HG03060 (cell line): ENCODE results near the gene RELA.

Experiments
- ATAC-seq: cut with Tn5 transposase; IDR thresholded peaks from one replicate; pipeline ENCODE4 v1.9.1; 2021; ENCODE audit warnings: low read depth, moderate number of reproducible peaks; ENCODE audit not compliant: unreplicated experiment

The RELA gene

DNA sequence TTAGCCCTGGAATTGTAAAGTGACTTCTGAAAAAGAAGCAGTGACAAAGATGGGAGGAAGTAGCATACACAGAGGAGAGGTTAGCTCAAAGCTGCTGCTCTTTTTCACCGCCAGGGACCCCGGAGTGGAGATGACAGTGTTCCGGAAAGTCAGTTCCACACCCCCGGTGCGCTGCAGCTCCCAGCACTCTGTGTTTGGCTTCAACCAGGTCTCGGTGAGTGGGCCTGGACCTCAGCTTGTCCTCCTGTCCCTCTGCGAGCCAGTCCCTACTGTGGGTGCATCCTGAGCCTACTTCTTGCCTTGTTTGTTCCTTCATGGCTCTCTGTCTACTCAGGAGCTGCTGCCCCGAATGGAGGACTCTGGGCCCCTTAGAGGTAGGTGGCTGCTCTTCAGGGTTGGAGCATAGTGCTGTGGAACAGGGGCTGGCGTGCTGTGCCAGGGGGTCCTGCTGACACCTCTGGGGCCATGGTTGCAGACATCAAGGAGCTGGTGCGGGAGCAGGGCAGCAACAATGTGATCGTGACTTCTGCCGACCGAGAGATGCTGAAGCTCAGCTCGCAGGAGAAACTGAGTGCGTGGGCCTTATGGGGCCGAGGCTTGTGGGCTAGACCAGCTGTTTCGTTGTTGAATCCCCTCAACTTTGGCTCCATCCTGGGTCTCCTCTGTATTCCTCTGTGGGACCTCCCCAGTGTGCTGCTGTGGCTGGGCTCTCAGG lies 45.4 kb downstream of the RELA start:
- ATAC-seq, result no peak

DNA sequence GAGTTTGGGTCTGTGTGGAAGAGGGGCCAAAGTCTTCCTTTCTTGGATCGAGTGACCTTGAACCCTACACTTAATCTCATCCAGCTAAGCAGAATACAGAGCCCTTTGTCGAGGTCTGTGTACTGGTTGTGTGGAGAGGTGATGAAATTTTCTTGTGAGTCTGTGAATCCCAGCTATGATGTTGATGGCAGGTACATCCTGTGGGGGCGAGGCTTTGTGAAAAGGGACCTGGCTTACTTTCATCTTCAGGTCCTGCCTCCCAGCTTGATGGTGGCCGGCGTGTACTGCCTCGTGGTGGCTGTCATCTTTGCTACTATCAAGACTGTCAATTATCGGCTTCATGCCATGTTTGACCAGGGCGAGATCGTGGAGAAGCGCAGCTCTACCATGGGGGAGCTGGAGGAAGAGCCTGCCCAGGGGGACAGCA lies 46.1 kb downstream of the RELA start:
- ATAC-seq, result no peak

DNA sequence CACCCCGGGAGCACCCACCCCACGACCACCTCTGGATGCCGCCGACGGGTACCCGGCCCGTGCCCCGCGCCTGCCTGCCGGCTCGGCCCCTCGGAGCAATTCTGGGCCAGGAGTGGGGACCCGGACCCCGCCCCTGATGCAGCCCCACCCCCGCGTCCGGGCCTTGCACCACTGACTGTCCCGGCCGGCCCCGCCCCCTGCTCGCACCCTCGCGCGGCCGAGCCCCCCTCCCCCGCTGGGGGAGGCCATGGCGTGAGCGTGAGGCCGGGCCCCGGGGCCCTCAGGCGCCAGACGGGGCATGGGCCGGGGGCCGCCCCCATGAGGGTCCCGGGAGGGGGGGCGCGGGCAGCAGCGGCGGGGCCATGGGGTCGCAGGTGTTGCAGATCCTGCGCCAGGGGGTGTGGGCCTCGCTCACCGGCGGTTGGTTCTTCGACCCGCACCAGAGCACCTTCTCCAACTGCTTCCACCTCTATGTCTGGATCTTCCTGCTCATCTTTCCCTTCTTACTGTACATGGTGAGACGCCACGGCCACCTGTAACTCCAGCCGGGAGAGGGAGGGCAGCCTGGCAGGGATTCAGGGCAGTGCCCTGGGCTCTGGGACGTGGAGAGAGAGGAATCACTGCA lies 46.7 kb downstream of the RELA start:
- ATAC-seq, result peak; percentile 6

DNA sequence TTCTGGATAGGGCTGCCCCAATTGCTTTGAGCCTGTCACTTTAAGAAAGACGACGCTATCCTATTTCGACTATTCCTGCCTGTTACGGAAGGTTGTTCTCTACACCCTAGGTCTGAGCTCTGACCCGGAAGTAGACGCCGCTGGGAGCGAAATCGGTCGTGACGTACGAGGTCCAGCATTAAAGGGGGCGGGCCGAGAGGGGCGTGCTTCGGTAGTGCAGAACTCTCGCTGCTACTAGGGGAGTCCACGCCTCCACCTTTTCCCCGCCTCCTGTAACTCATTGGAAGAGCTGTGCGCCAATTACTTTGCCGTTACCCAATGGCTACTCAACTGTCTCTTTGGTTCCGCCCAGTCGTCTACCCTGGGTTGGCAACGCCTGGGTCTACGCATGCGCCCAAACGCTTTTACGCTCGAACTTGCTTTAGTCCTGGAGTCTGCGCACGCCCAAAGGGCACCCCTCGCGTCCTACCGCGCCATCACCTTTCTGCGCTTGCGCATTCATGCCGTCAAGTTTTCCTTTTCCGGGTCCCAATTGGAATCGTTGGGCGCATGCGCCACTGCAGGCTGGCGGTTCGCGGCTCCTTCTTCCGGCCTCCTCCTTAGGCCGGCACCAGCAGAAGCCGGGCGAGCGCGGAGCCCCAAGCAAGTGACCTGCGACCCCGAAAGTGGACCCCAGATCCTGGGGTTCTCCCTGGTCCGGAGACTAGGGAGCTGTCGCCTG lies 47.3 kb downstream of the RELA start, which contains the start of gene PCNX3:
Gene PCNX3 (plus strand): TSS at position 548 of the 721 bp plus-strand sequence. CDS start 536 bp downstream, outside the sequence.
- peak; percentile 73 for ATAC-seq

DNA sequence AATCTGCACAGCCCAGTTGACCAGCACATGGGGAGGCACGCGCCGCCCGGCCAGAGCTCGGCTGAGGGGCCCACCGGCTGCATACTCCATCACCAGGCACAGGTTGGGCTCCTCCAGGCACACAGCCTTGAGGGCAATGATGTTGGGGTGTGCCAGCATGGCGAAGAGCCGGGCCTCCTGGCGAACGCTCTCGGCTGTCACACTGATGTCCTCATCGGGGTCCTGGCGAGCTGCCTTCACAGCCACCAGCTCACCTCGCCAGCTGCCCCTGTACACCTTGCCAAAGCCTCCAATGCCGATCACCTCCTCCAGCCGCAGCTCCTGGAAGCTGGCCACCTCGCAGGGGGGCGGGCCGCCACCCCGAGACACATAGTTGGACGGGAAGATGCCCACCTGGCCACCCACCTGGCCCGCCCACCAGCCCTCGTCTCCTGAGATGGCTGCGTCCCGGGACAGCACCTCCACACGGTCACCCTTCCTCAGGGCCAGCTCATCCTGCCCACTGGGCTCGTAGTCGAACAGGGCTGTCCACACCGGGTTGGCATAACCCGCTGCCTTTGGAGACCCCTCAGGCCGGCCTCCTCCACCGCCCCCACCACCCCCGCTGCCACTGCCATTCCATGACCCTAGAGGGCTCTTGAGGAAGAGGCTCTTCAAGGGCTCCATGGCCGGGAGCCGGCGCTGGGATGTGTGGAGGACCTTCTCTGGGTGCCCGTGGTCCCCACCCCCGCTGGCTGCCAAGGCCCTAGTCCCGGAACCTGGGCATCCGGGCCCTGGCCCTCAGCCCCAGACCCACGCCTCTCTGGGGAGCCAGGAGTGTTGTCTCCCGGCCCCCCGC lies 49.4 kb downstream of the RELA start:
- ATAC-seq, result no peak

DNA sequence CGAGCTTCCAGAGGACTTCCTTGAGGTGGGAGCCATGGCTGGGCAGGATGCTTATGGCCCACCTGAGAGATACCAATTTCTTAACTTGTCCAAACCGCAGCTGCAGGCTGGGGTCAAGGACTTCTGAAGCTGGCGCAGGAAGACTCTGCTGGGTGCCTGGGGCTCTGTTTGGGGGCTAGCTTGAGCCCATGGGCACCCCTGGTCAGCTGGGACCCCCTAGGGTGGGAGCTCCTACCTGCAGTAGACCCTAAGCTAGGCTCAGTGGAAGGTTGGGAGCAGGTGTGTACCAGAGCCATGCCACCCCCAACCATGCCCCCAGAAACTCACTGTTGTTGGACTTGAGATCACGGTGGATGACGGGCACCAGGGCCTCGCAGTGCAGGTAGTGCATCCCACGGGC lies 50.0 kb downstream of the RELA start:
- no peak for ATAC-seq

DNA sequence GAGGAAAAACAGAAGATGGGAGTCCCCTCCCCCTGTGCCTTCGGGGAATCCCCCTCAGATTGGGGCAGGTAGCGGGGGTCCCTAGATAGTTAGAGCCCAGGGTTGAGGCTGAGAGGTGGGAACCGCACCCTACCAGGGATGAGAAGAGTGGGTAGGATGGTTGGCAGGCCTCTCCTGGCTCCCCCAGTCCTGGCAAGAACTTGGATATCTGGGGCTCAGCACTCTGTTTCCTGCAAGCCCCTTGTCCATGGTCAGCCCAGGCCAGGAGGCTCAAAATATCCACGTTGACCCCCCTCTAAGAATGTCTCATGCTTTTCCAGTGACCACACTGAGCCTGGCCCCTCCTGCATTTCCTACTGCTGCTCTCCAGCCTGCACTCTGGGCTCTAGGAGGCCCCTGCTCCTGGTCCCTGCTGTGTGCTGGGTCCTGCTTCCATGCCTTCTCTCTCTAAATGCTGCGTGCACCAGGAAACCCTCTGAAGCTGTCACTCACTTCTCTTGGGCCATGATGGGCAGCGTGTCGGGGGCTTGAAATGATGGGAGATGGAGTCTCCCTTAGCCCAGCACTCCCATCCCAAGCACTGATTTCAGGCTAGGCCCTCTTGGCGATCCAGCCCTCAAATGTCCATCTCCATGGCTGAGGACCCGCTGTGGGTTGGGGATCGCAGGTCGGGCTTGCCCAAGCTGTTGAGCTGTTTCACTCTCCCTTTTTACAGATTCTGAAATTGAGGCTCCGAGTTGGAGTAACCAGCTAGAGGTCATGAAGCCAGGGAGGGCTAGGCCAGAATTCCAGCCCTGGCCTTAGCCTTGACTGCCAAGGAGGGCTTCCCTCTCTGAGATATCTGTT lies 50.7 kb downstream of the RELA start:
- ATAC-seq, result no peak

DNA sequence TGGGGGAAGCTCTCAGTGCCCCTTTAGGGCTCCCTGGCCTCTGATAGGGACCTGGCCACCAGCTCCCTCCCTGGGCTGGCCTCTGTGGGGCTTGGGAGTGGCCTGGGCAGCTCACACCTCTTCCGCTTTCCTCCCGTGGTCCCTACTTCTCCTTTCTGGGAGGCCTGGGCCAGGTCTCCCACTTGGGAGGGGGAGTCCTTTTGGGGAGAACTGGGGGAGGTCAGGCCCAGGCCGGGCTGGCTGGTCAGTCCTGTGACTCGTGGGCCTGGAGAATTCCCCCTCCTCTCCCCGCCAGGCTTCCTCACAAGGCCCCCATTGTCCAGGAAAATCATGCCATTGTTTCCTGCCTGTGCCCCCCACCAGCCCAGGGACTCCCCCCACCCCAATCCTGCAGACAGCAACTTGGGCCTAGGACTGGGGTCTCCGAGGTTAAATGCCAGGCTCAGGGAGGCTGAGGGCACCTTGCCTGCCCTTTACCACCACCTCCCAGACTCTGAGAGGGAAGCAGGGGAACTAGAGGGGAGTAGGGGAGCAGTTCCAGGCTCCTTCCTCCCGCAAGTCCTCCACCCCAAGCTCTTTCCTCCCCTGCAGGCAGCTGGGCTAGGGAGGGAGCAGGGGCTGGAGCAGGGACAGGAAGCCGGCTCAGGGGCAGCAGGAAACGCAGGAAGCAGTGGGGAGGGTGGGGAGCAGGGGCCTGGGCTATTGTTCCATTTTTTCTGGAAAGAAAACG lies 51.5 kb downstream of the RELA start:
- ATAC-seq, result no peak

DNA sequence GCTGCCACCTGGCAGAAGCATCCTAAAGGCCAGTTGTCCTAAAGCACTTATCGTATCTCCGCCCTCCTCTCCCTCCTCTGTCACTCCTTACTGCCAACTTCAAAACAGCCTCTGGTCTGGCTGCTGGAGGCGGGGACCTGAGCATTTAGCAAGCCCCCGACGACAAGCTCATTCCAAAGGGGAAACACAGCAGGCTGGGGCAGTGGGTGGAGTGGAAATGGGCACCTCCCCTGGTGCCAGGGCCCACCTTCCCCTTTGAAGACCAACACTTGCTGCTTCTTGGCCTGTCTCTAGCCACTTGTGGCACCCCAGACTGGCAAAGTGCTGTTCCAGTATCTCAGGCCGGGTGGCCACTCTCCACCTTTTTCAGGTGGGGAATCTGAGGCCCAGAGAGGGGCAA lies 52.3 kb downstream of the RELA start:
- no peak for ATAC-seq

DNA sequence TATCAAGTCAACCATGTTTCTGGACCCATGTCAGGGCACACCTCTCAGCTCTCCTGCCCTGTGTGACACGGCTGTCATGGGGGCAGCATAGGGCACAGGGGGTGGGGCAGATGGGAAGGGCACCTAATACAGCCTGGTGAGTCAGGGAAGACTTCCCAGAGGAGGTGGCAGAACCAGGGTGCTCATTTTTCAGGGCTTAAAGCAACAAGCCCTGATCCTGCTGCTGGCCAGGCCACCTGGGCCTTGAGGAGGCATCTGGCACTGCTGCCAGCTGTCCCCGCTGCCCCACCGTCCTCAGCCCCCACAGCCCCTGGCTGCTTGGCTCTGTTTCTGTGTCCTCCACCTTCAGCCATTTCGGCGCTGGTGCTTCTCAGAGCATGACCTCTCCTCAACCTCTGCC lies 53.1 kb downstream of the RELA start:
- no peak for ATAC-seq

DNA sequence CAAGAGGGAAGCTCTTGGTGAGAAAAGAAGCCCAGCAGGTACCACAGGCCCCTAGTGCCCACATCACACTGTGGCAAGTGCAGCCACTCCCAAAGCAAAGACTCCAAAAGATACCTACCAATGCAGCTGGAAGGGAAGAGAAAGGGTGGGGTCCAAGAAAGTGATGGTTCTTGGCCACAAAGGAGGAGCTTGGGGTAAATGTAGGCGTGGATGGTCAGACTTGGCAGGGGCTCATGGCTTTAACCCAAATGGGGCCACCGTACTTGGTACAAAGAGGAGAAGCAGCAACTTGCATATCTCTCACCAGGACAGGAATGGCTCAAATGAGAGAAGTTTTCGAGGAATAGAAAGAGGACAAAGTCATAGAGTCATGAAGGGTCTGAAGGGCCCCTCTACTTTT lies 53.5 kb downstream of the RELA start:
- no peak for ATAC-seq

DNA sequence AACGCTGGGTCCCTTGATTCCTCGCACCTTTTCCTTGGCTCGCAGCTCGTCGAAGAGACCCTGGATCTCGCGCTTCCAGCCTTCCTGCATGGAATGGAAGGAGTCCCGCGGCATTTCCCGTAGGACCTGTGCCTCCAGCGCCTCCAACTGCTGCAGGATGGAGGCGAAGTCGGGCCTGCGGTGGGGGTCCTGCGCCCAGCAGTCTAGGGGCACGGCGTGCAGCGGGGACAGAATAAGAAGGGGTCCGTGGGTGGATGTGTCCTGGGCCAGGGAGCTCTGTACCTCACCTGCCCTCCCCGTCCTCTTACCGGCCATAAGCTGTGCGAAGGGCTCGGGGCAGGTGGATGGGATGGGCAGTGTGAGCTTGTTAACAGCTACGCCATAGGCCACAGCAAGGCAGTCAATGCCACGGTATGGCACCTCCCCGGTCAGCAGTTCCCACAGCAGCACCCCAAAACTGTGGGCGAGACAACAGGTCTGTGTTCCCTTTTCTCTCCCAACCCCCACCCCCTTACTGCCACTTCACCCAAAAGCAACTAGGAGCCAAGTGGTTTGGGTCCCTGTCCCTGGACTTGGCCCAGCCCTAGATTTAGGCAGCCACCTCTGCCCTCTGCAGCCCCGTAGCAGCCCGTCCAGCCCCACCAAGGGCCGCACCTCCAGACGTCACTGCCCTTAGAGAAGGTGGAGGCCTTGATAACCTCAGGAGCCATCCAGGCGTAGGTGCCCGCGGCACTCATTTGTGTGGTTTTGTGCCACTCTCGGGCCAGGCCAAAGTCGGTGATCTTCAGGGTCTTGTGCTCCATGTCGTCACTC lies 54.9 kb downstream of the RELA start:
- no peak for ATAC-seq

DNA sequence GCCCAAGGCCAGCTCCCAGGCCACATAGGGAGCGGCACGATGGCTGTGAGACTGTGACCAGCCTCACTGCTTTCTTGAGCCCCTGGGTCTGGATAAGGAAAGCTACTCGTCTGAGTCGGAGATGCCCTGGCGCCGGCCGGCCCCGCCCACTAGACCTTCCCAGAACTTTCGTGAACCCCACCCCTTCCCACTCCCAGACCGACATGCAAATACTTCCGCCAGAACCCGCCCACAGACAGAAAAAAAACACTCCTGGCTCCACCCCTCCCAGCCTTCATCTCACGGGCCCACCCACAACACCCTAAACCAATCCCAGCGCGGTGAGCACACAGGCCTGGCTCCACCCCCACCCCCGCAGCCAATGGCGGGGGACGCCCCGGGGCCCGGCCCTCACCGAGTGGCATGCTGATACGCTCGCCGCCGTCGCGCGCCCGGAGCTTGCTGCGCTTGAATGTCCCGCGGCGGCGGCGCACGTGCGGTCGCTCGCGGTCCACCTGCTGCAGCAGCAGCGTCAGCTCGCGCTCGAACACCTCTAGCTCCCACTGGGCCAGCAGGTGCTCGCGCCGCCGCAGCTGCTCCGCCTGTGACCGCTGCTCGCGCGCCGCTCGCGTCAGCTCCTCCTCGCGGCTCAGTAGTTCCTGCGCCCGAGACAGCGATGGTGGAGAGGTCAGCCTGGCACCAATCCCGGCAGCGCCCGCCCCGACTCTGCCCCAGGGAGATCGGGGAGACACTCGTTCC lies 55.7 kb downstream of the RELA start:
- ATAC-seq, result no peak

DNA sequence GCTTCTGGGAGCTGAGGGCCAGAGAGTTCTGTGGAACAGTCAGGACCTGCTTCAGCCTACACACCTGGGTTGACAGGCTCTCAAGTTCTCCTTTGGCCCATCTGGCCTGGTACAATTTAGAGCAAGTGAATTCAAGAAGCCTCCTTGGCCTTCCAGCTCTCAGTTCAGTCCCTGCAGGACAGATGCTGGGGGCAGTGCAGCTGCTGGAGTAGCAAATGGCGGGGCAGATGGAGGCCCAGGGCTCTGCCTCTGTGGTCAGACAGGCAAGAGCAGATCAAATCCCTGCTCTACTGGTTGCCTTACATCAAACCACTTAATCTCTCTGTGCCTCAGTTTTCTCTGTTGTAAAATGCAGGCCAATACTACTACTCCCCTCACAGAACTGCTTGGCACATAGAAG lies 58.5 kb downstream of the RELA start:
- no peak for ATAC-seq
